Loucy (cell line): Measurements from ENCODE around the gene FBN1.

Experiments used
- H2AFZ ChIP-seq: fragments of 200-600 bp; sonication (generic); 2 replicates; pipeline ENCODE4 v1.6.0; 2016; ENCODE audit warnings: antibody characterized with exemption, mild to moderate bottlenecking, low read length, moderate library complexity
- H3F3A ChIP-seq: fragments of 200-600 bp; 2 replicates; pipeline ENCODE4 v1.6.0; 2016; ENCODE audit warnings: antibody characterized with exemption, low read depth, mild to moderate bottlenecking
- H3K27me3 ChIP-seq: fragments of 200-600 bp; sonication (generic); 2 replicates; pipeline ENCODE4 v1.6.1; 2014; ENCODE audit warnings: low read length, mild to moderate bottlenecking; ENCODE audit not compliant: insufficient read depth, poor library complexity, severe bottlenecking
- H3K36me3 ChIP-seq: fragments of 200-600 bp; sonication (generic); 2 replicates; pipeline ENCODE4 v1.6.1; 2016; ENCODE audit warnings: low read length; ENCODE audit not compliant: insufficient read depth
- H3K4me1 ChIP-seq: fragments of 200-600 bp; sonication (generic); 2 replicates; pipeline ENCODE4 v1.5.1; 2014; ENCODE audit warnings: low read length, mild to moderate bottlenecking; ENCODE audit not compliant: insufficient read depth, poor library complexity, severe bottlenecking
- H3K4me2 ChIP-seq: fragments of 200-600 bp; sonication (generic); 2 replicates; pipeline ENCODE4 v1.6.0; 2014; ENCODE audit warnings: antibody characterized with exemption, low read length, low read depth, mild to moderate bottlenecking; ENCODE audit not compliant: poor library complexity, severe bottlenecking
- H3K4me3 ChIP-seq: fragments of 200-600 bp; sonication (generic); 2 replicates; pipeline ENCODE4 v1.5.1; 2014; ENCODE audit warnings: low read length, mild to moderate bottlenecking, mixed read lengths; ENCODE audit not compliant: poor library complexity, severe bottlenecking
- H3K79me2 ChIP-seq: fragments of 200-600 bp; sonication (generic); 2 replicates; pipeline ENCODE4 v1.6.1; 2014; ENCODE audit warnings: low read length; ENCODE audit not compliant: insufficient read depth
- H3K9ac ChIP-seq: fragments of 200-600 bp; sonication (generic); 2 replicates; pipeline ENCODE4 v1.6.0; 2014; ENCODE audit warnings: mild to moderate bottlenecking, low read depth, low read length, moderate library complexity; ENCODE audit not compliant: poor library complexity, severe bottlenecking
- H3K9me2 ChIP-seq: fragments of 200-600 bp; sonication (generic); replicated peaks from 2 replicates; pipeline ENCODE4 v1.6.1; 2016; ENCODE audit warnings: low read depth, low read length, mixed read lengths
- H3K9me3 ChIP-seq: fragments of 200-600 bp; sonication (generic); 2 replicates; pipeline ENCODE4 v1.6.1; 2014; ENCODE audit warnings: mild to moderate bottlenecking, antibody characterized with exemption, low read length, low read depth; ENCODE audit not compliant: insufficient read depth
- H4K20me1 ChIP-seq: fragments of 200-600 bp; sonication (generic); 2 replicates; pipeline ENCODE4 v1.6.0; 2014; ENCODE audit warnings: antibody characterized with exemption, low read length, mild to moderate bottlenecking; ENCODE audit not compliant: insufficient read depth, poor library complexity, severe bottlenecking
- CTCF ChIP-seq: fragments of 200-600 bp; sonication (generic); conservative IDR thresholded peaks from 2 replicates; pipeline ENCODE4 v1.5.1; 2014; ENCODE audit warnings: mild to moderate bottlenecking, antibody characterized with exemption, low read length
- EZH2phosphoT487 ChIP-seq: fragments of 200-600 bp; IDR thresholded peaks from 2 replicates; pipeline ENCODE4 v1.6.1; 2018; ENCODE audit warnings: antibody characterized with exemption, mild to moderate bottlenecking, moderate library complexity, borderline replicate concordance

FBN1 gene

GRCh38 chr15:48493084-48493762, 152.3 kb downstream of the FBN1 start:
- Histone ChIP-seq H3K4me1 (no peaks in the 10 kb centered on the region), H3F3A (no peaks in the 10 kb centered on the region)

GRCh38 chr15:48486228-48486627, 159.3 kb downstream of the FBN1 start:
- no peak overlapping the region for H3K9ac ChIP-seq
- H3K4me3 ChIP-seq = no peak overlapping the region
- no peaks in the 10 kb centered on the region for H3K4me1 ChIP-seq
- H3K9me3 ChIP-seq = no peaks in the 10 kb centered on the region
- H2AFZ ChIP-seq = no peak overlapping the region
- TF ChIP-seq EZH2phosphoT487 (no peak), CTCF (no peak)
- H3K79me2 ChIP-seq = no peaks in the 10 kb centered on the region
- H3K27me3 ChIP-seq = no peaks in the 10 kb centered on the region
- no peaks in the 10 kb centered on the region for H4K20me1 ChIP-seq
- H3F3A ChIP-seq = no peaks in the 10 kb centered on the region
- no peaks in the 10 kb centered on the region for H3K36me3 ChIP-seq
- no peak overlapping the region for H3K4me2 ChIP-seq
- no peaks in the 10 kb centered on the region for H3K9me2 ChIP-seq

More at GRCh38 chr15:48493084-48493762, 152.3 kb downstream of the FBN1 start:
- H3K36me3 ChIP-seq = no peaks in the 10 kb centered on the region
- H3K27me3 ChIP-seq = no peaks in the 10 kb centered on the region
- TF ChIP-seq CTCF (no peak), EZH2phosphoT487 (no peak)
- H3K9me2 ChIP-seq = no peaks in the 10 kb centered on the region
- H4K20me1 ChIP-seq = no peaks in the 10 kb centered on the region
- H3K9me3 ChIP-seq = no peaks in the 10 kb centered on the region
- no peak overlapping the region for H3K9ac ChIP-seq
- H2AFZ ChIP-seq = no peak overlapping the region
- H3K79me2 ChIP-seq = no peaks in the 10 kb centered on the region
- no peak overlapping the region for H3K4me2 ChIP-seq
- no peak overlapping the region for H3K4me3 ChIP-seq

GRCh38 chr15:48481802-48482201, 163.7 kb downstream of the FBN1 start:
- H3F3A ChIP-seq = no peaks in the 10 kb centered on the region
- no peak overlapping the region for H3K9ac ChIP-seq
- no peaks in the 10 kb centered on the region for H3K27me3 ChIP-seq
- no peaks in the 10 kb centered on the region for H3K79me2 ChIP-seq
- H4K20me1 ChIP-seq = no peaks in the 10 kb centered on the region
- no peak overlapping the region for H3K4me2 ChIP-seq
- no peaks in the 10 kb centered on the region for H3K9me3 ChIP-seq
- no peaks in the 10 kb centered on the region for H3K9me2 ChIP-seq
- no peaks in the 10 kb centered on the region for H3K4me1 ChIP-seq
- TF ChIP-seq EZH2phosphoT487 (no peak), CTCF (no peak)
- no peak overlapping the region for H3K4me3 ChIP-seq
- H2AFZ ChIP-seq = no peak overlapping the region
- no peaks in the 10 kb centered on the region for H3K36me3 ChIP-seq
